Osteoblast (primary cell): ENCODE results near the gene GSE1. TPM values are rescaled to one million over a fixed set of nuclear protein-coding genes. Genes with fewer than 3 reads are reported as not detected.

Source experiments
- DNase-seq: peaks from one replicate; pipeline ENCODE4 v3.0.0; 2011; ENCODE audit warnings: low spot score, mixed read lengths; ENCODE audit not compliant: insufficient read length; ENCODE audit errors: missing footprints
- H2AFZ ChIP-seq: 2 replicates; pipeline ENCODE4 v1.6.0; 2011; ENCODE audit warnings: mild to moderate bottlenecking, low read length
- H3K27ac ChIP-seq: 2 replicates; pipeline ENCODE4 v1.5.1; 2011; ENCODE audit warnings: mild to moderate bottlenecking, low read depth, low read length, moderate library complexity
- H3K27me3 ChIP-seq: 2 replicates; pipeline ENCODE4 v1.6.0; 2012; ENCODE audit warnings: mild to moderate bottlenecking, control low read depth, inconsistent platforms, low read length, moderate library complexity; ENCODE audit not compliant: insufficient read depth
- H3K36me3 ChIP-seq: 2 replicates; pipeline ENCODE4 v1.5.1; 2011; ENCODE audit warnings: mild to moderate bottlenecking, low read length, control low read depth, moderate library complexity; ENCODE audit not compliant: insufficient read depth
- H3K4me1 ChIP-seq: 2 replicates; pipeline ENCODE4 v1.5.1; 2011; ENCODE audit warnings: mild to moderate bottlenecking, low read length, control low read depth, moderate library complexity; ENCODE audit not compliant: insufficient read depth
- H3K4me2 ChIP-seq: 2 replicates; pipeline ENCODE4 v1.6.0; 2011; ENCODE audit warnings: mild to moderate bottlenecking, low read length; ENCODE audit not compliant: insufficient read depth
- H3K4me3 ChIP-seq: fragments of 200-600 bp; sonication (generic); 3 replicates; pipeline ENCODE4 v1.5.1; 2012; ENCODE audit warnings: mild to moderate bottlenecking, low read length, inconsistent platforms; ENCODE audit not compliant: insufficient read depth
- H3K79me2 ChIP-seq: 2 replicates; pipeline ENCODE4 v1.6.0; 2012; ENCODE audit warnings: mild to moderate bottlenecking, low read length, control low read depth, inconsistent platforms; ENCODE audit not compliant: insufficient read depth
- H3K9me3 ChIP-seq: 2 replicates; pipeline ENCODE4 v1.5.1; 2011; ENCODE audit warnings: low read depth, low read length, control low read depth
- H4K20me1 ChIP-seq: 2 replicates; pipeline ENCODE4 v1.6.0; 2012; ENCODE audit warnings: mild to moderate bottlenecking, low read length, control low read depth; ENCODE audit not compliant: insufficient read depth
- total RNA-seq: library from RNA; depleted of rRNA; stranded (reverse); fragments of >200 nt; gene quantifications from 2 replicates; pipeline ENCODE4 v1.2.3, GENCODE V29; 2012
- TF ChIP-seq, protein P1 (sequence below): IDR thresholded peaks from 2 replicates; pipeline ENCODE4 v1.5.1; 2011; ENCODE audit warnings: mild to moderate bottlenecking, low read depth, low read length, moderate library complexity; ENCODE audit errors: extremely low read depth

The GSE1 gene
- total RNA-seq, 1 donor = 49.6 TPM

- Histone ChIP-seq H3K4me1 (peaks cover 15% of the 10 kb centered on the region), H3K4me2 (no peak overlapping the region), H2AFZ (no peak overlapping the region), H3K27me3 (no peaks in the 10 kb centered on the region), H3K27ac (no peak overlapping the region), H4K20me1 (peaks cover 19% of the 10 kb centered on the region), H3K9me3 (no peaks in the 10 kb centered on the region), H3K4me3 (no peak overlapping the region), H3K36me3 (peaks cover 58% of the 10 kb centered on the region), H3K79me2 (no peaks in the 10 kb centered on the region)
- TF ChIP-seq, protein P1, sequence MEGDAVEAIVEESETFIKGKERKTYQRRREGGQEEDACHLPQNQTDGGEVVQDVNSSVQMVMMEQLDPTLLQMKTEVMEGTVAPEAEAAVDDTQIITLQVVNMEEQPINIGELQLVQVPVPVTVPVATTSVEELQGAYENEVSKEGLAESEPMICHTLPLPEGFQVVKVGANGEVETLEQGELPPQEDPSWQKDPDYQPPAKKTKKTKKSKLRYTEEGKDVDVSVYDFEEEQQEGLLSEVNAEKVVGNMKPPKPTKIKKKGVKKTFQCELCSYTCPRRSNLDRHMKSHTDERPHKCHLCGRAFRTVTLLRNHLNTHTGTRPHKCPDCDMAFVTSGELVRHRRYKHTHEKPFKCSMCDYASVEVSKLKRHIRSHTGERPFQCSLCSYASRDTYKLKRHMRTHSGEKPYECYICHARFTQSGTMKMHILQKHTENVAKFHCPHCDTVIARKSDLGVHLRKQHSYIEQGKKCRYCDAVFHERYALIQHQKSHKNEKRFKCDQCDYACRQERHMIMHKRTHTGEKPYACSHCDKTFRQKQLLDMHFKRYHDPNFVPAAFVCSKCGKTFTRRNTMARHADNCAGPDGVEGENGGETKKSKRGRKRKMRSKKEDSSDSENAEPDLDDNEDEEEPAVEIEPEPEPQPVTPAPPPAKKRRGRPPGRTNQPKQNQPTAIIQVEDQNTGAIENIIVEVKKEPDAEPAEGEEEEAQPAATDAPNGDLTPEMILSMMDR = no peak
- no peak for DNase-seq
Measured at GRCh38 chr16:85676466-85676865, 63.3 kb downstream of the GSE1 start.

DNA sequence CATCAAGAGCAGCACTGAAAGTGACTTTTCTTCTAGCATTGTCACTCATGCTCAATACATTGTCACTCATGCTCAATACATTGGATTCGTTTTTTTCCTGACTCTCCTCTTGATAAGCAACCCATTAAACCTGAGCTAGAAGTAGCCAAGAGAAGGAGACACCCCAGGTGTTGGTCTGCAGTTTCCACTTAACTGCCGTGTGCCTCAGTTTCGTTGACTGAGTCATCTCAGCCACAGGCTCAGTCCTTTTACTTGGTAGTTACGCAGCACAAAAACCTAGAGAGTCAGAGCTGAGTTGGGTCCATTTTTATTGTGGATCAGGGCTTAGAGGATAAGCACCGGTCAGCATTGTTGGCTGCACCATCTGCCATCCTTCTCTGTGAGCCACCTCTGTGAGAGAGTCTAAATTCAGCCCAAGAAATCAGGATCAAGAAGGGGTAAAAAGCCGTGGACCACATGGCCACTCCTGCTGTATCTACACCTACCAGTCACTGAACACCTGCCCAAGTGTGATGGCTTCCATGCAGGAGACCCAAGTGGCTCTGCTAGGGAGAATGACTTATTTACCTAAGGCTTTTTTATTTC lies 64.4 kb downstream of the GSE1 start:
- peaks cover 15% of the 10 kb centered on the region for H3K4me1 ChIP-seq
- peak; percentile 61 for DNase-seq
- peaks cover 17% of the 10 kb centered on the region for H4K20me1 ChIP-seq
- H2AFZ ChIP-seq = no peak overlapping the region
- H3K27me3 ChIP-seq = no peaks in the 10 kb centered on the region
- H3K36me3 ChIP-seq = peaks cover 50% of the 10 kb centered on the region
- H3K27ac ChIP-seq = no peak overlapping the region
- H3K9me3 ChIP-seq = no peaks in the 10 kb centered on the region
- H3K79me2 ChIP-seq = no peaks in the 10 kb centered on the region
- TF ChIP-seq, protein P1 = no peak
- H3K4me2 ChIP-seq = no peak overlapping the region
- no peak overlapping the region for H3K4me3 ChIP-seq

GRCh38 chr16:85678016-85678415 lies 64.9 kb downstream of the GSE1 start:
- H4K20me1 ChIP-seq = peaks cover 17% of the 10 kb centered on the region

DNA sequence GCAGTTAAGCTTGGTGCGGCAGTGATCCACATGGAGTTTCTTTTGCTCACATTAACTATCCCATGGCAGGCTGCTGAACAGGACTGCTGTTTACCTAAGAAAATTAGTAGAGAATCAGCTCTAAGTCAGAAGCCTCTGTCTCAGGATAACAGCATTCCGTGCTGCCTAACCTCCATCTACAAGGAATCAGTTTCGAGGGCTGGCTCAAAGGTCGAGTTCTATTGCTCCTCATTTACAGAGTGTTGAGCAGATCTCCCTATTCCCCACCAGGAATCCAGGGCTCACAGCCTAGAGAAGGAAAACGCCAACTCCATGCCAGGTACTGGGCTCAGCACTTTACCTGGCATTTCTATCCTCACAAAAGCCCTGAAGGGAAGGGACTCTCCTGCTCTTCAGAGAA lies 65.7 kb downstream of the GSE1 start:
- peaks cover 45% of the 10 kb centered on the region for H3K36me3 ChIP-seq
- peaks cover 10% of the 10 kb centered on the region for H3K4me1 ChIP-seq
- peaks cover 13% of the 10 kb centered on the region for H4K20me1 ChIP-seq
- H3K4me3 ChIP-seq = no peak overlapping the region
- H3K9me3 ChIP-seq = no peaks in the 10 kb centered on the region
- H2AFZ ChIP-seq = no peak overlapping the region
- no peak overlapping the region for H3K4me2 ChIP-seq
- no peaks in the 10 kb centered on the region for H3K79me2 ChIP-seq
- H3K27me3 ChIP-seq = no peaks in the 10 kb centered on the region
- peak; percentile 5 for DNase-seq
- H3K27ac ChIP-seq = no peak overlapping the region
- TF ChIP-seq, protein P1 = no peak

More at GRCh38 chr16:85678016-85678415, 64.9 kb downstream of the GSE1 start:
- peaks cover 45% of the 10 kb centered on the region for H3K36me3 ChIP-seq
- TF ChIP-seq, protein P1 = no peak
- no peaks in the 10 kb centered on the region for H3K9me3 ChIP-seq
- H3K4me2 ChIP-seq = no peak overlapping the region
- no peaks in the 10 kb centered on the region for H3K27me3 ChIP-seq
- peaks cover 15% of the 10 kb centered on the region for H3K4me1 ChIP-seq
- H2AFZ ChIP-seq = no peak overlapping the region
- no peak overlapping the region for H3K4me3 ChIP-seq
- no peaks in the 10 kb centered on the region for H3K79me2 ChIP-seq
- H3K27ac ChIP-seq = no peak overlapping the region
- peak; percentile 18 for DNase-seq
